K562 (cell line): ENCODE results near the gene MED28. TPM values are rescaled to one million over a fixed set of nuclear protein-coding genes. Genes with fewer than 3 reads are reported as not detected.

Source experiments
- ATAC-seq: fragments of 200-7000 bp; cut with Tn5 transposase; 3 replicates; pipeline ENCODE4 v1.9.1; 2020; ENCODE audit warnings: moderate library complexity
- BruUV-seq: library from RNA; stranded (reverse); fragments of 400-500 nt; replicated peaks from 2 replicates; lab custom pipeline; 2021; lab: Mats Ljungman, UMichigan
- CTCF ChIA-PET: fragments of 300-600 bp; formaldehyde crosslinking; extraction: SDS; loops from one replicate; lab custom pipeline; 2021; ENCODE audit warnings: low intra/inter-chr PET ratio; lab: Yijun Ruan, JAX
- POLR2A ChIA-PET: fragments of 300-600, 350-650 bp; sonication (Branson Sonifier 250); formaldehyde crosslinking; extraction: SDS; loops from one replicate; lab custom pipeline; 2021; ENCODE audit warnings: antibody characterized with exemption, inconsistent platforms; lab: Yijun Ruan, JAX
- DNase-seq, 4 experiments: peaks; one replicate each; pipeline versions ENCODE4 v3.0.0 to v3.0.0-alpha.2; 2011 to 2018; ENCODE audit warnings: low spot score in 3 of 4, mixed read lengths in 3 of 4; ENCODE audit errors: extremely low read depth in 1 of 4
- FAIRE-seq: peaks from 2 replicates; lab custom pipeline; 2011; peaks lifted over from hg19 to GRCh38; lab: Jason Lieb, UNC
- H2AFZ ChIP-seq: 2 replicates; pipeline ENCODE4 v1.6.0; 2011; ENCODE audit warnings: low read depth, low read length, control low read depth, inconsistent platforms
- H3K27ac ChIP-seq: fragments of 200-600 bp; 3 replicates; pipeline ENCODE4 v1.8.0; 2011; ENCODE audit warnings: low read depth, mild to moderate bottlenecking, control low read depth, inconsistent platforms, low read length, moderate library complexity, mixed read lengths; ENCODE audit errors: extremely low read depth
- H3K27me3 ChIP-seq, 2 experiments: fragments of 300-600 bp in 1 of 2; 2 replicates in 1 of 2; 3 replicates in 1 of 2; pipeline versions ENCODE4 v1.6.0 to v1.8.0; 2011; ENCODE audit warnings: inconsistent platforms in 2 of 2, low read length in 2 of 2, mild to moderate bottlenecking in 1 of 2, mixed read lengths in 1 of 2, moderate library complexity in 1 of 2; ENCODE audit not compliant: control insufficient read depth in 2 of 2, insufficient read depth in 2 of 2
- H3K36me3 ChIP-seq: fragments of 300-600 bp; 3 replicates; pipeline ENCODE4 v1.8.0; 2011; ENCODE audit warnings: mild to moderate bottlenecking, low read length, inconsistent platforms; ENCODE audit not compliant: control insufficient read depth, insufficient read depth
- H3K4me1 ChIP-seq, 2 experiments: fragments of 200-600 bp in 1 of 2; replicated peaks in 1 of 2; 2 replicates in 1 of 2; 3 replicates in 1 of 2; pipeline versions ENCODE4 v1.5.1 to v1.8.0; 2011; ENCODE audit warnings: inconsistent platforms in 2 of 2, low read length in 2 of 2, mild to moderate bottlenecking in 1 of 2, mixed read lengths in 1 of 2, moderate library complexity in 1 of 2; ENCODE audit not compliant: control insufficient read depth in 2 of 2, insufficient read depth in 2 of 2
- H3K4me2 ChIP-seq: 2 replicates; pipeline ENCODE4 v1.6.1; 2011; ENCODE audit warnings: low read length, control low read depth, inconsistent platforms, mixed read lengths; ENCODE audit not compliant: insufficient read depth
- H3K4me3 ChIP-seq: fragments of 200-600 bp; sonication (generic), shearing (Covaris generic); 2 replicates; pipeline ENCODE4 v1.5.1; 2016; ENCODE audit warnings: control low read depth, inconsistent platforms
- H3K79me2 ChIP-seq: fragments of 200-600 bp; 3 replicates; pipeline ENCODE4 v1.8.0; 2011; ENCODE audit warnings: low read length, inconsistent platforms; ENCODE audit not compliant: control insufficient read depth, insufficient read depth
- H3K9ac ChIP-seq, 2 experiments: 2 replicates each; pipeline versions ENCODE4 v1.6.0 to v1.6.1; 2011; ENCODE audit warnings: low read depth in 2 of 2, low read length in 2 of 2, control low read depth in 1 of 2, inconsistent platforms in 1 of 2, mild to moderate bottlenecking in 1 of 2, mixed read lengths in 1 of 2; ENCODE audit not compliant: insufficient read depth in 1 of 2
- H3K9me1 ChIP-seq: one replicate; pipeline ENCODE4 v1.6.0; 2011; ENCODE audit warnings: inconsistent platforms, mild to moderate bottlenecking, low read length, moderate library complexity; ENCODE audit not compliant: control insufficient read depth, insufficient read depth
- H3K9me3 ChIP-seq: replicated peaks from 2 replicates; pipeline ENCODE4 v1.5.1; 2011; ENCODE audit warnings: low read depth, low read length, inconsistent platforms; ENCODE audit not compliant: control insufficient read depth, insufficient read depth
- H4K20me1 ChIP-seq: replicated peaks from 2 replicates; pipeline ENCODE4 v1.6.1; 2011; ENCODE audit warnings: low read length, inconsistent platforms, mixed read lengths; ENCODE audit not compliant: control insufficient read depth, insufficient read depth
- BRD4 ChIP-seq: fragments of 200-600 bp; sonication (generic); IDR thresholded peaks from 2 replicates; pipeline ENCODE4 v1.6.1; 2017; ENCODE audit warnings: inconsistent platforms
- CBX1 ChIP-seq: sonication (generic); IDR thresholded peaks from 2 replicates; pipeline ENCODE4 v1.6.1; 2016; ENCODE audit warnings: antibody characterized with exemption, low read depth, mild to moderate bottlenecking
- CREM ChIP-seq: IDR thresholded peaks from 2 replicates; pipeline ENCODE4 v1.6.1; 2014; ENCODE audit warnings: antibody characterized with exemption, low read depth
- CTBP1 ChIP-seq: fragments of 450-650 bp; IDR thresholded peaks from 2 replicates; pipeline ENCODE4 v1.6.1; 2016; ENCODE audit warnings: borderline replicate concordance
- EP300 ChIP-seq: IDR thresholded peaks from 2 replicates; pipeline ENCODE4 v1.6.1; 2012; ENCODE audit warnings: low read length, improper control_type of control experiment
- EZH2 ChIP-seq: IDR thresholded peaks from 2 replicates; pipeline ENCODE4 v1.6.1; 2012; ENCODE audit warnings: low read depth, mild to moderate bottlenecking, inconsistent platforms, low read length, borderline replicate concordance
- FOXK1 ChIP-seq: sonication (generic); formaldehyde crosslinking; IDR thresholded peaks from 2 replicates; pipeline ENCODE4 v1.8.0; 2022; ENCODE audit warnings: missing genetic modification reagents, mild to moderate bottlenecking, borderline replicate concordance
- GABPA ChIP-seq: fragments of 200-800 bp; sonication (Bioruptor generic); conservative IDR thresholded peaks from 2 replicates; pipeline ENCODE4 v1.6.1; 2016; ENCODE audit warnings: low read depth, missing genetic modification characterization, missing compliant biosample characterization
- HMBOX1 ChIP-seq: sonication (generic); IDR thresholded peaks from 2 replicates; pipeline ENCODE4 v1.6.1; 2016
- HSF4 ChIP-seq: fragments of 250-450 bp; sonication (Bioruptor Pico); IDR thresholded peaks from 2 replicates; pipeline ENCODE4 v2.1.2; 2022; ENCODE audit warnings: mild to moderate bottlenecking, moderate library complexity, borderline replicate concordance
- ID3 ChIP-seq, 2 experiments: fragments of 250-450 bp in 1 of 2; fragments of 450-650 bp in 1 of 2; sonication (Bioruptor Pico) in 1 of 2; IDR thresholded peaks; 2 replicates each; pipeline versions ENCODE4 v1.6.1 to v1.8.0; 2016 to 2021; ENCODE audit warnings: mild to moderate bottlenecking in 2 of 2, moderate library complexity in 2 of 2, missing compliant biosample characterization in 1 of 2, missing genetic modification characterization in 1 of 2
- NRF1 ChIP-seq, 2 experiments: fragments of 450-650 bp; IDR thresholded peaks in 1 of 2; conservative IDR thresholded peaks in 1 of 2; 2 replicates each; pipeline ENCODE4 v1.6.1; 2014; ENCODE audit warnings: mild to moderate bottlenecking in 2 of 2
- PHF21A ChIP-seq: fragments of 450-650 bp; IDR thresholded peaks from 2 replicates; pipeline ENCODE4 v1.6.1; 2017; ENCODE audit warnings: low read depth, borderline replicate concordance
- RBM25 ChIP-seq: fragments of 200-400 bp; formaldehyde crosslinking; IDR thresholded peaks from 2 replicates; pipeline ENCODE4 v1.6.1; 2018; ENCODE audit warnings: low read length, low read depth, moderate library complexity; ENCODE audit not compliant: severe bottlenecking
- RFX5 ChIP-seq: IDR thresholded peaks from 2 replicates; pipeline ENCODE4 v1.6.1; 2011; ENCODE audit warnings: low read depth, mild to moderate bottlenecking, improper control_type of control experiment, low read length
- SRSF1 ChIP-seq: fragments of 200-400 bp; formaldehyde crosslinking; IDR thresholded peaks from 2 replicates; pipeline ENCODE4 v1.6.1; 2017; ENCODE audit warnings: mild to moderate bottlenecking, low read depth, low read length, moderate library complexity
- TCF7L2 ChIP-seq: fragments of 150-350 bp; IDR thresholded peaks from 2 replicates; pipeline ENCODE4 v1.6.1; 2016; ENCODE audit warnings: low read depth, mild to moderate bottlenecking, low read length, moderate library complexity
- TSC22D4 ChIP-seq: fragments of 450-650 bp; IDR thresholded peaks from 2 replicates; pipeline ENCODE4 v1.6.1; 2016; ENCODE audit warnings: missing genetic modification characterization, missing biosample characterization, control low read depth
- USF2 ChIP-seq: sonication (generic); formaldehyde crosslinking; IDR thresholded peaks from 2 replicates; pipeline ENCODE4 v1.5.0; 2020; ENCODE audit warnings: missing genetic modification reagents
- ZNF146 ChIP-seq: IDR thresholded peaks from one replicate; pipeline ENCODE4 v1.6.1; 2018; ENCODE audit warnings: missing compliant biosample characterization; ENCODE audit not compliant: unreplicated experiment
- WGBS: fragments of 100-300 bp; shearing (Covaris generic); methylation state at CpG from one replicate; pipeline ENCODE4 v1.1.6; 2016; ENCODE audit warnings: low coverage, mixed read lengths; ENCODE audit not compliant: insufficient coverage; ENCODE audit errors: missing lambda C conversion rate; 5-methylcytosine and 5-hydroxymethylcytosine counted together
- in situ Hi-C: fragments of 300-500 bp; cut with MboI; formaldehyde crosslinking; loops from 4 replicates; pipeline ENCODE4 v1.15.0; 2018; ENCODE audit warnings: inconsistent platforms, mixed read lengths
- intact Hi-C: fragments of 100-400 bp; cut with micrococcal nuclease; formaldehyde crosslinking; loops from 2 replicates; pipeline ENCODE4 v1.14.2; 2022
- polyA plus RNA-seq, 8 experiments: library from polyadenylated mRNA; depleted of rRNA in 4 of 8; stranded (reverse) in 5 of 8; unstranded in 3 of 8; fragments of >200 nt; fragmentation: Nextera tagmentation in 2 of 8; fragmentation: Illumina TruSeq in 1 of 8; extraction: Ambion mirVana in 2 of 8; extraction: Trizol in 1 of 8; gene quantifications; 2 replicates each; pipeline versions ENCODE4 v1.2.1 to v1.2.3, GENCODE V29; 2011 to 2014; ENCODE audit warnings: inconsistent platforms in 1 of 8, missing spikeins in 1 of 8
- total RNA-seq, 7 experiments: library from RNA; depleted of rRNA in 6 of 7; stranded (reverse); fragments of >200 nt in 6 of 7; fragmentation: Illumina TruSeq in 2 of 7; extraction: Trizol in 2 of 7; gene quantifications; 2 replicates each; pipeline versions ENCODE4 v1.2.1 to v1.2.3, GENCODE V29; 2011 to 2021; ENCODE audit warnings: low replicate concordance in 1 of 7

The MED28 gene
- total and polyA plus RNA-seq, 9 of the 15 experiments (the other 6 are each of a cell fraction or from before 2014, with no cell fraction given) = 15.5 to 93.8 (median 50.5) TPM

- peaks cover 6 to 10% of the 10 kb centered on the region in 2 experiments; a peak in 3 of 5 replicates for H3K4me1 ChIP-seq
- peak overlapping the region; percentile 85 for H3K27ac ChIP-seq
- ChIA-PET CTCF (no interaction called here), POLR2A (interaction anchor here (0.6 to 1.3 kb wide), 6 partner anchors 9 to 293 kb away, joined by 3 to 6 read pairs (median 3); no protein-coding TSS in a partner anchor)
- peak overlapping the region; percentile 86 for H3K4me2 ChIP-seq
- in situ Hi-C loops (no loop called here), intact Hi-C loops (loop anchor here (1.0 to 2.0 kb wide), 2 partner anchors 36 to 65 kb away; partner anchors contain the start of genes MED28 and QDPR)
- no peaks in the 10 kb centered on the region for H4K20me1 ChIP-seq
- TSS peak; percentile 66 for BruUV-seq
- H2AFZ ChIP-seq = peak overlapping the region; percentile 96
- ATAC-seq (peak; percentile 65), DNase-seq (peak in 2 of 4 experiments; percentile 47 to 63), FAIRE-seq (no peak)
- H3K9me1 ChIP-seq = no peaks in the 10 kb centered on the region
- peaks cover 24% of the 10 kb centered on the region for H3K79me2 ChIP-seq
- H3K9ac ChIP-seq = peak overlapping the region; percentile 84 to 95
- no peaks in the 10 kb centered on the region for H3K9me3 ChIP-seq
- no peaks in the 10 kb centered on the region for H3K27me3 ChIP-seq
- peak overlapping the region; percentile 94 for H3K4me3 ChIP-seq
- WGBS = under 1% methylated on average over 33 of the region's 33 CpGs
- peaks cover 36% of the 10 kb centered on the region for H3K36me3 ChIP-seq
- TF ChIP-seq CREM (no peak), ID3 (CRISPR knock-in tag; IDR thresholded peaks at IDR 0.05) (no peak), ID3 (tag; IDR thresholded peaks at IDR 0.05) (no peak), EZH2 (no peak), RBM25 (no peak), RFX5 (no peak), HSF4 (CRISPR knock-in tag) (no peak), TSC22D4 (tag) (no peak), ZNF146 (CRISPR knock-in tag) (no peak), GABPA (tag) (no peak), HMBOX1 (0 out of 2 replicates have a peak, but pooled peaks have one; percentile 19), EP300 (no peak), BRD4 (no peak), TCF7L2 (no peak), CBX1 (no peak), SRSF1 (no peak), PHF21A (no peak), USF2 (CRISPR knock-in tag) (no peak), NRF1 (conservative IDR thresholded peaks at IDR 0.05 in 1 of 2, IDR thresholded peaks at IDR 0.05 in 1 of 2) (no peak), CTBP1 (peak; percentile 34; the same call in 1 of the 2 replicates), FOXK1 (CRISPR knock-in tag) (no peak)
Measured at GRCh38 chr4:17577665-17578481, 36.6 kb upstream of the MED28 start.
